NCI-H2107 treated with DMSO at 0.1 percent for 48 hours (cell line): ENCODE results near the gene CRTAP.
A peak's percentile ranks its signal among the peaks of the same experiment; 100 is the strongest.
"Not testable (repeated sequence)": the region's sequence is repeated elsewhere in the genome, so short reads cannot be mapped to it uniquely, and the experiment has no call there.

ENCODE experiments used
- DNase-seq: peaks from one replicate; lab custom pipeline; 2025; ENCODE audit not compliant: unreplicated experiment; lab: John Stamatoyannopoulos, UW

CRTAP gene

DNA sequence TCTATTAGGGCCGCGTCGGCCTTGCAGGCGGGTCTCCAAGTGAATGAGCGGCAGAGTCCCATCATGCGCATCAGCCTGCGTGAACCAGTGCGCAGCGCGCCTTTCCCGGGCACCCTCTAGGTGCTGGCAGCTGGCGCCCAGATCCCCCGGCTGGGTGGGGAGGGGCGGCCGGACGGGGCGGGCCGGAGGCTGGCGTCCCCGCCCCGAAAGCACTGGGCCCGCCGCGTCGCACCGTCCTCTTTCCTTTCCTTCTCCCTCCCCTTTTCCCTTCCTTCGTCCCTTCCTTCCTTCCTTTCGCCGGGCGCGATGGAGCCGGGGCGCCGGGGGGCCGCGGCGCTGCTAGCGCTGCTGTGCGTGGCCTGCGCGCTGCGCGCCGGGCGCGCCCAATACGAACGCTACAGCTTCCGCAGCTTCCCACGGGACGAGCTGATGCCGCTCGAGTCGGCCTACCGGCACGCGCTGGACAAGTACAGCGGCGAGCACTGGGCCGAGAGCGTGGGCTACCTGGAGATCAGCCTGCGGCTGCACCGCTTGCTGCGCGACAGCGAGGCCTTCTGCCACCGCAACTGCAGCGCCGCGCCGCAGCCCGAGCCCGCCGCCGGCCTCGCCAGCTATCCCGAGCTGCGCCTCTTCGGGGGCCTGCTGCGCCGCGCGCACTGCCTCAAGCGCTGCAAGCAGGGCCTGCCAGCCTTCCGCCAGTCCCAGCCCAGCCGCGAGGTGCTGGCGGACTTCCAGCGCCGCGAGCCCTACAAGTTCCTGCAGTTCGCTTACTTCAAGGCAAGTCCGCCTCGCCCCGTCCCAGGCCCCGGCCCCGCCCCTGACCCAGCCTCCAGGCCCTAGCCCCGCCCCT lies at the start of gene CRTAP:
Gene CRTAP, plus strand, starts transcription at position 243 of the 850 bp plus-strand sequence. Its CDS starts 64 bp downstream, at position 307.
- peak; percentile 5 for DNase-seq

DNA sequence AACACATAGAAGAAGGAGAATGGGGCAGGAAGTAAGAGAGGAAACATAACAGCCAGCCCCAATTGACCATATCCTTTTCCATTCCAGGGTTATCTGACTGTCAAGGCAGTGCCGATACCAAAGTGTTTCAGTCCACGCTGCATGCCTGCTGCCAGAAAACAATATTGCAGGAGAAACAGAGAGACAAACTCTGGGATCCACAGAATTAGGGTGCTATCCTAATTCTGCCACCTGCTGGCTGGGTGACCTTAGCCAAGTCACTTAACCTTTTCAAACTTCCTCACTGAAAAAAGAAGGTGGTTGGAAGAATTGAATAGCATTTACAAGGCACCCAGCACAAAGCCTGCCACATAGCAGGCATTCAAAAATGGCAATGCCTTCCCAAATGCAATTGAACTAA lies 48.9 kb upstream of the CRTAP start:
- no peak for DNase-seq

DNA sequence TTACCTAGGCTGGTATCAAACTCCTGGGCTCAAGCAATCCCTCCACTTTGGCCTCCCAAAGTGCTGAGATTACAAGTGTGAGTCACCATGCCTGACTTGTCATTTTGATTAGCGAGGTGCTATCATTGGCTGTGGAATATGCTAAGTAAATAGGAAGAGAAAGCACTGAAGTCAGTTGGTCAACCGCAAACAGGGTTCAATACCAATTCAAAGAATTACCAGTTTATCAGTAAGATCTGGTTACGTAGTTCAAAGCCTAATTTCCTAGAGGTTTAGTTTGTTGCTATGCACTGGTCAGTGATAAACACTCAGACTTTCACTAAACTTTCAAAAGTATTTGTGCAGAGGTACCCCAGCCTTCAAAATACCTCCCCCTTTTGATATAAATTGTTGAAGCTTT lies 46.3 kb upstream of the CRTAP start:
- DNase-seq: no peak

DNA sequence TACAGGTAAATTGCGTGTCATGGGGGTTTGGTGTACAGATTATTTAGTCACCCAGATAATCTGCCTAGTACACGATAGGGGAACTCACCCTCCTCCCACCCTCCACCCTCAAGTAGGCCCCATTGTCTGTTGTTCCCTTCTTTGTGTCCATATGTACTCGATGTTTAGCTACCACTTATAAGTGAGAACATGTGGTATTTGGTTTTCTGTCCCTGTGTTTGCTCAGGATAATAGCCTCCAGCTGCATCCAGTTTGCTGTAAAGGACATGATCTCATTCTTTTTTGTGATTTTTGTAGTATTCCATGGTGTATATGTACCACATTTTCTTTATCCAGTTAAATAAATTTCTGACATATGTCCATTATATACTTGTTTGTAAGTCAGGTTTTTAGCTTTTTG lies 44.0 kb upstream of the CRTAP start:
- DNase-seq: peak; percentile 61

DNA sequence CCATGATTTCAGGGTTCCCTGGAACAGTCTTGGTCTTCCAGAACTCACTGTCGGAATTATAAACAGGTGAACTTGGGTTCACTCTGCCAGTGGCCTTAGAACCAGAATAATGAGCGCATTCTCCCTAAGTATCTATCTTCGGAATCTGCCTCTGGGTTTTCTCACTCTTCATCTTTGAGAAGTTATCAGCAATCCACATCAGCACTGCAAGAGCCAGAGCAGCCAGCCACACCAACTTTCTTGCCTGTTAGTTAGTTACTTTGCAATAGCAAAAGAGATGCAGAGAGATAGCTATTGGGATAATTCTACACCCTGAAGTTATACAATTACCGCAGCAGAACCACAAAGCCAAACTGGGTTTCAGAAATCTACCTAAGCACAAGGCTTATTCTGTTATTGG lies 42.6 kb upstream of the CRTAP start:
- DNase-seq: no peak

DNA sequence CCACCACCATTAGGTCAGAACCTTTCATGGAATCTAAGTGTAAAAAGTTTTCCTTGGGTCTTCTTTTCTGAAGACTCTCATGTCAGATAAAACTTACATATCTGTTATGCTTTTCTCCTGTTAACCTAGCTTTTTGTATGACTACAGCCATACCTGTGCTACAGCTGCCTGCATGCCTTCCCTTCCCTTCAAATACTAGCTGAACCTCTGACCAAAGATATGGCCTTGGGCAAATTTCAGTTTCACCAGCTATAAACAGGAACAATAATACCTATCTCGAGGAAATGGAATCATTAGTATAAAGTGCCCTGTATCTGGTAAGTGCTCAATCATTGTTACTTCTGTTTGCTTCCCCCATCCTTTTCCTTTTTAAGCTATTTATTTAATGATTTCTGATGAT lies 41.9 kb upstream of the CRTAP start:
- DNase-seq: no peak

DNA sequence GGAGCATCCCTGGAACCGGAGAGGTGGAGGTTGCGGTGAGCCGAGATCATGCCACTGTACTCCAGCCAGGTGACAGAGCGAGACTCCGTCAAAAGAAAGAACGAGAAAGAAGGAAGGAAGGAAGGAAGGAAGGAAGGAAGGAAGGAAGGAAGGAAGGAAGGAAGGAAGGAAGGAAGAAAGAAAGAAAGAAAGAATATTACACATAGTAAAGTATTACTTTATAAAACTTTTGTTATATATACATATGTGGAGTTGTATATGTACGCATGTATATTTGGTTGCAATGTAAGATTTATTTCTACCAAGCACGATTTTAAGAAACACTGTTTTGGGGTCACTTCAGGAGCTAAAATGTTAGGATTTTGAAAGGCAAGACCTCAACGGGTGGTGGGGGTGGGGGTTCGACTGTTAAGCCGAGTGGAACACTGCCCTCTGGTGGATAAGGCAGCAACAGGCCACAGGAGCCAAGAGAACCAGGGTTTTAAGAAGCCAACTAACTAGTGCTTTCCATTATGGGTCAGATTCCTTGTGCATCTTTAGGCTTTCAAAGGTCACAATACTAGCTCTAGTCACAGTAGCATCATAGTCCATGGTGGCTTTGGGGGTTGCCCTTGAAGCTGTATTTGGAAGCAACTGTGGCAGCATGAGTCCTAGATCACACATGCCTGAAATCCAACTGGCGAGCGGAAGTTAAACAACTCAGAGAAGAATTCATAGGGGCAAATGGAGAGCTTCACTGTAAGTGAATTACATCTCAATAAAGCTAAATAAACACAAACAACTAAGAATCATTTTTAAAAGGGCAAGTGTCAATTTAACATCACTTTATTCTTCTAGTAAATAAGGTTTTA lies 39.4 kb upstream of the CRTAP start:
- peak; percentile 22 for DNase-seq

DNA sequence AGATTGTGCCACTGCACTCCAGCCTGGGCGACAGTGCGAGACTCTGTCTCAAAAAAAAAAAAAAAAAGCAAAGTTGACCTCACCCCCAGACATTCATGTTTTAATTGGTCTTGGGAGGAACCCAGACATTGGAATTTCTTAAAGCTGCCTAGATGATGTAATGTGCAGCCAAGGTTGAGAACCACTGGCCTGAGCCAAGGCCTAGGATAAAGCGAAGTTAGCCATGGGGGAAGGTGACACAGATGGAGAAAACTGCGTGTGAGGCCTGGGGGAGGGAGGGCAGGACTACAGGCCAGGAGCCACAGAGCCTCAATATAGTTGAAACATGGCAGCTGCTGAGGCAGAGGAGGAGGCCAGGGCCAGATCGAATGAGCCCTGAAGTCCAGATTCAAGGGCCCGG lies 37.8 kb upstream of the CRTAP start:
- DNase-seq: no peak

DNA sequence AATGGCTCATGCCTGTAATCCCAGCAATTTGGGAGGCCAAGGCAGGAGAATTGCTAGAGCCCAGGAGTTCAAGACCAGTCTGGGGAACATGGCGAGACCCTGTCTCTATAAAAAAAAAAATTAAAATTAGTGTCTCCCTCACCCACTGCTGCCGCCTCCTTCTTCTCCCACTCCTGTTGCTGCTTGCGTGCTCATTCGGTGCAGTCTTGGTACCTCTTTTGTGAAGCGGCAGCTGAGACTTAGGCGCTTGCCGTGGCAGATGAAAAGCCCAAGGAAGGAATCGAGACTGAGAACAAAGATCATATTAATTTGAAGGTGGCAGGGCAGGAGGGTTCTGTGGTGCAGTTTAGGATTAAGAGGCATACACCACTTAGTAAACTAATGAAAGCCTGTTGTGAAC lies 36.9 kb upstream of the CRTAP start:
- DNase-seq: no peak

DNA sequence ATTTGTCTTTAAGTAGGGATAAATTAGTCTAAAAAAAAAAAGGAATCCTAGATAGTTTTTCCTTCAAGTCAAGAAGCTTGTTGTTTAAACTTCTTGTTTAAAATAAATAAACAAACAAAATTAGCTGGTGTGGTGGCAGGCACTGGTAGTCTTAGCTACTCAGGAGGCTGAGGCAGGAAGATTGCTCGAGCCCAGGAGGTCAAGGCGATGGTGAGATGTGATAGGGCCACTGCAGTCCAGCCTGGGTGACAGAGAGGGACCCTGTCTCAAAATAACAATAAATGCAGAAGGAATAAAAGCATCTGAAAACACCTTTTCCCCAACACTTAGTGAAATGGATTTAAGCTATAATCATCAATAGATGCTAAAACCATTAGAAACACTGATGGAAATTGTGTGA lies 35.8 kb upstream of the CRTAP start:
- DNase-seq: no peak

DNA sequence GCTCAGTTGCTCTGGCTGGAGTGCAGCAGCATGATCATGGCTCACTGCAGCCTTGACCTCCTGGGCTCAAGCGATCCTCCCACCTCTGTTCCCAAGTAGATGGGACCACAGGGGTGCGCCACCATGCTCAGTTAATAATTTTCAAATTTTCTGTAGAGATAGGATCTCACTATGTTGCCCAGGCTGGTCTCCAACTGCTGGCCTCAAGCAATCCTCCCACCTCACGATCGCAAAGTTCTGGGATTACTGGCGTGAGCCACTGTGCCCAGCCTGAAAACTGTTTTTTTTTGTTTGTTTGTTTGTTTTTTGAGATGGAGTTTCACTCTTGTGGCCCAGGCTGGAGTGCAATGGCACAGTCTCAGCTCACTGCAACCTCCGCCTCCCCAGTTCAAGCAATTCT lies 34.0 kb upstream of the CRTAP start:
- not testable (repeated sequence) for DNase-seq

DNA sequence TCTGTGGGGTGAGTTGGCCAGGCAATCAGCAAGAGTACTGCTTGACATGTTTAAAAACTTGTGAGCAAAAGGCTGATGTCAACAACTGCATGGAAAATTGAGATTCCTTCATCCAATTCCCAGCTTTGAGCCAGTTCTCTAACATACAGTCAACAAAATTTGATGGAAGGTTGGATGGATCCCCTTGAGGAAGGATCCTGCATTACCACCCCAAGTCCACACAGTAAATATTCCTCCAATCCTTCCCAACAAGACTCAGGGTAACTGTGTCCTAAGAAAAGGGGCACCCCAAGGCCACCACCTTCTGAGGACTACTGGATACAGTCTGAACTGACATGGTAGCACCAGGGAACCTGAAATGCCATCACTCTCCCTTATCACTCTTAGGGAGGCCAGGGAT lies 32.0 kb upstream of the CRTAP start:
- no peak for DNase-seq

DNA sequence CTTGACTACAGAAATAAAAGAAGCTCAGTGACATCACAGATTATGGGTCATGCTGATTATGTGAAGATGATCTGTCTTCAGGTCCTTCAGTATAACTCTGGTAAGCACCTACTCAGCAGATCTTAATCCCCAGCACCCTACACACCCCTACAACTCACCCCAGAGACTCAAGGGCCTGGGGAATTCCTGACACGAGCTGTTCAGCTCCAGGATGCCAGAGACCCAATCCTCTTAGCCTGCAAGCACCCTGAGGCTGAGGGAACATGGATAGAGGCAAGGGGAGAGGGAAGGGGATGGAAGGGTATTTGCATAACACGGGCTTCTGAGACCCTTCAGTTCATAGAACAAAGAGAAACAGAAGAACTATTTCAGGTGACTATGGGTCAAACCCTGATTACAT lies 29.9 kb upstream of the CRTAP start:
- no peak for DNase-seq

DNA sequence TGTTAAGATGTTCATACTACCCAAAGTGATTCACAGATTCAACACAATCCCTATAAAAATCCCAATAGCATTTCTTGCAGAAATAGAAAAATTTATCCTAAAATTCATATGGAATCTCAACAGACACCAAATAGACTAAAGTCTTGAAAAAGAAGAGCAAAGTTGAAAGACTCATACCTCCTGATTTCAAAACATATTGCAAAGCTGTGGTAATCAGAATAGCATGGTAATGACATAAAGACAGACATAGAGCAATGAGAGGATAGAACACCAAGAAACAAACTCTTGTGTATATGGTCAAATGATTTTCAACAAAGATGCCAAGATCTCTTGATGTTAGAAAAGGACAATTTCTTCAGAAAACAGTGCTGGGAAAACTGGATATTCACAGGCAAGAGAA lies 25.1 kb upstream of the CRTAP start:
- DNase-seq: no peak

DNA sequence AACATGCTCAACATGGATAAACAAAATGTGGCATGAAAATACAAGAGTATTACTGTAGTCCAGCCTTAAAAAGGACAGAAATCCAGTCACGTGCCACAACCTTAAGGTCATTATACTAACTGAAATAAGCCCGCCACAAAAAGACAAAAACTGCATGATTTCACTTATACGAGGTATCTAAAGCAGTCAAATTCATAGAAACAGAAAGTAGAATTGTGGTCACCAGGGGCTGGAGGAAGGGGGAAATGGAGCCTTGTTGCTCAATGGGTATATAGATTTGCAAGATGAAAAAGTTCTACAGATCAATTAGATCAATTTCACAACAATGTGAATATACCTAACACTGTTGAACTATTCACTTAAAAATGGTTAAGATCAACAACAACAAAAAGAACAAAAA lies 24.3 kb upstream of the CRTAP start:
- DNase-seq: no peak

DNA sequence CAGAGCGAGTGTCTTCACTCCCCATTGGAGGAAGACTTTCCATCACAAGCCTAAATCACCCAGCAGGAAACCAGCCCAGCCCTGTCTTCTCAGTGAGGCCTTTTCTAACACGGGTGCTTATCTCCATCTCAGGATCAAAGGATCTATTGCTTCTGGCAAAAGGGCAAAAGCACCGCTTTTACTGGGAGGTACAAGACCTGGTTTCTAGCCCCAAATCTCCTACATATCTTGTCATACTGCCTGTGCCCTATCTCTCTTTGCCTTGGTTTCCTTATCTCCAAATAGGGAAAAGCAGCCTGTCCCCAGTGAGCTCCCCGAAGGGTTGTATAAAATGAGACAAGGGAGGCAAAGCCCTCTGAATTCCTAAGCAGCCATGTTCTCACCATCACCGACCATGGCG lies 22.1 kb upstream of the CRTAP start:
- DNase-seq: no peak

DNA sequence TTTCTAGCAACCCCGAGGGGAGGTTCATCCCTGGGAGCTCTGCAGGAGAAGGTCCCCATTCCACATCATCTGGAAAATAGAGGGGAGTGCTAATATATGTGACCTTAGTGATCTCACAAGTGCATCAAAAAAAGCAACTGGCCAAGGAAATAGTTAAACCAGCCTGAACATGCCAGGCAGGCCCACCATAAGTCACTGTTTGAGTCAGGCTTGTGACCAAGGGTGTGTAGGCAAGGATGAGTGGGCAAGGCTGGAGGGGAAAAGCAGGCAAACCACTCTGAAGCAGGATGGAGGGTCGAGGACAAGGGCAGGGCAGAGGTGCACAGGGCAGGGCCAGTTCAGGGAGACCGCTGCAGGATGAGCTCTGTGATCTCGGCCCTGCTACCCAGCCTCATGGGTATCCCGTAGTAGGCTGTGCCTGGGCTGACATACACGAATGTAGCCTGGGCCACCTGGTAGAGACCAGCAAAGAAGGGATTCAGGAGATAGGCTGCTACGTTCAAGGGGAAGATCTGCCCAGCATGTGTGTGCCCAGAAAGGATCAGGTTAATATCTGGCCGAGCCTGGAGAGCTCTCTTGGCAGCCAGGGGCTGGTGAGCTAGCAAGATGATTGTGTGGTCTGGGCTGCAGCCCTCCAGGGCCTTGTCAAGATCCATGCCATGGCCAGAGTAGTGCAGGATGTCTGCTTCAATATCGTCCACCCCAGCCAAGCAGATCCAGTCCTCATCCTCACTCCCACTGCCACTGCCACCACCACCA lies 21.1 kb upstream of the CRTAP start:
- DNase-seq: no peak

DNA sequence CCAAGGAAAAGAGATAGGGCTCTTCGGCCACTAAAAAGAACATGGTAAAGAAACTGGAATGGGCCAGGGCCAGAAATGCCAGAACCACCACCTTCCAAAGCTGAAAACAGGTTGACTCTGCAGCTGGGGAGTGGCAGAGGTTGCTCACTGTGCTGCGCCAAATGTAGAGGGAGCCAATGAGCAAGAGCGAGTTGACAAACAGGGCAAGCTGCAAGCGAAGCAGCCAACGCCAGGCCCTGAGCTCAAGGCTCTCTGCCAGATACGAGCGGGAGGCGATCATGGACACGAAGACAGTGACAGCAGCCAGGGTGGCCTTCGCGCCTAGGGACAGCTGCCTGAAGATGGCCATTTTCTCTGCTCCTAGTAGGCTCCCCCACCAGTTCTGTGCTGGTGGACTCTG lies 20.0 kb upstream of the CRTAP start:
- no peak for DNase-seq

DNA sequence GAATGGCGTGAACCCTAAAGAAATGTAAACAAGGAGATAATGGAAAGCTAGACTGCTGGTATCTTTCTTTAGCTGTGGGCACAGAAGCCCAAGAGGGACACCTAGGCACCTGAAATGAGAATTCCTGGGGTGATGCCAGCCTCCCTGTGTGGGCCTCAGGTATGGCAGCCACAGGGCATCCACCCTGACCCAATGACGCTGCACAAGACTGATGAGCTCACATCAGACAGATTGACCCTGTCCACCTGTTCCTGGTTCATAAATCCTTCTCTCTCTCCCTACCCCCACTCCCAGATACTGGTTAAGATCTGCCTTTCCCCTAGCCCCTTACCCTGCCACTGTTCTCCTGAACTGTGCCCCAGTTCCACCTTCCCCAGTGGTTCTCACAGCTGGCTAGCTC lies 18.4 kb upstream of the CRTAP start:
- no peak for DNase-seq

DNA sequence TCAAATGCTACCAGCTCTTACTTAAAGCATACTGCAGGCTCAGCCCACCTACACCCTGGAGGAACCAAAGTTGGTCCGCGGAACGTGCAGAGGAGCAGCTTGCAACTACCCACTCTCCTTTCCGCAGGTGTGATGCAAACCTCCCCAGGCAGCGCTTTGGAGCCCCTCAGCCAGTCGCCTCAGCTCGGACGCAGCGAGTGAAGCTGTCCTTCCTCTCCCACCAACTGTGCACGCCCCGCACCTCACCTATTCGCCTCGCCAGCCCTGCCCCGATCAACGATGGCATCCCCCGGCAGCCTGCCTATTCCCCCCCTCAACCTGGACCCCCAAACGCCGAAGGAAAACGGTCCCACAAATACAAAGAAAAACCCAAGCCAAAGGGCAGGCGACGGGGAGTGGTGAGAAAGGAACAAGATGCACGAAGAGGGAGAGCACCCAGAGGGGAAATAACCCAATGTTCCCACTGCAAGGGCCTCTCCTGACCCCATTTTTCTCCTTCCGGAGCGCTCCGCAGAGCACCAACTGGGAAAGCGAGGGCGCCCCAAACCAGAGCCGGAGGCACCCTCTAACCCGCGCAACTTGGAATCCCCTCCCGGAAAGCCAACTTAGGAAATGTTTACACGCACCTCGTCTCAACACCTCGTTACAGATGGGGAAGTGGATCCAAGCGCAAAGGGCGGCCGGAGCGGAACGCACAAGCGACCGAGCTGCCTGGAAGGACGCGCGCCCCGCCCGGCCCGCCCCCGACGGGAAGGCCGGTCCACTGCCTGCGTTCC lies 17.5 kb upstream of the CRTAP start:
- DNase-seq: no peak

DNA sequence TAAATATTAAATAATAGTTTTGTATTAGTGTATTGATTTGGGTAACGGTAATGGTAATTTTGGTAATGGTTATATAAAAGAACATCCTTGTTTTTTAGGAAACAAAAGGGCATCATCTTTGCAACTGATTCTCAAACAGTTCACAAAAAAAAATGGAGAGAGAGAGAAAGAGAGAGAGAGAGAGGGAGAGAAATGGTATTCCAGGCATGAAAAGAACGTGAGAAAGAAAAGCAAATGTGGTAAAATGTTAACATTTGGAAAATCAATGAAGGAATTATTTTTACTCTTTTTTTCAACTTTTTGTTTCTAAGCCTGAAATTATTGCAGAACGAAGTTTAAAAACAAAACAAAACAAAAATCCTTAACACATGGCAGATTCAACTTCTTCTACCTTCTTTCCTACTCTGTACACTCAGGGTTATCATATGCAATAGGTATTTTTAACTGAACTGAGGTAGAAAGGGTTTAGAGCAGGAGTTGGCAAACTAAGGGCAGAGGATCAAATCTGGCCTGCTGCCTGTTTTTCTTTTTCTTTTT lies 14.6 kb upstream of the CRTAP start:
- no peak for DNase-seq
